GM12878 (cell line): Measurements from ENCODE around the gene CHMP3. TPM values are rescaled to one million over a fixed set of nuclear protein-coding genes. Genes with fewer than 3 reads are reported as not detected.

Source experiments
- ATAC-seq: fragments of 200-7000 bp; cut with Tn5 transposase; 3 replicates; pipeline ENCODE4 v1.9.1; 2020; ENCODE audit warnings: mild to moderate bottlenecking, moderate library complexity
- BruUV-seq: library from RNA; stranded (reverse); fragments of 400-500 nt; replicated peaks from 2 replicates; lab custom pipeline; 2021; lab: Mats Ljungman, UMichigan
- CTCF ChIA-PET: fragments of 300-600 bp; sonication (Branson Sonifier 250); formaldehyde crosslinking; extraction: SDS; loops from one replicate; lab custom pipeline; 2021; ENCODE audit warnings: inconsistent platforms; lab: Yijun Ruan, JAX
- POLR2A ChIA-PET: fragments of 350-600 bp; formaldehyde crosslinking; extraction: SDS; loops from one replicate; lab custom pipeline; 2021; ENCODE audit warnings: inconsistent platforms; lab: Charles Lee
- RAD21 ChIA-PET: fragments of 300-600 bp; sonication (Branson Sonifier 250); formaldehyde crosslinking; loops from one replicate; lab custom pipeline; 2023; ENCODE audit warnings: antibody characterized with exemption; ENCODE audit not compliant: unreplicated experiment; lab: Charles Lee
- SMC1A ChIA-PET: fragments of 300-600 bp; sonication (Branson Sonifier 250); formaldehyde crosslinking; loops from one replicate; lab custom pipeline; 2023; ENCODE audit not compliant: unreplicated experiment, uncharacterized antibody; lab: Charles Lee
- DNase-seq: peaks from one replicate; pipeline ENCODE4 v3.0.0-alpha.2; 2011; ENCODE audit warnings: low read depth, low spot score
- FAIRE-seq: peaks from 3 replicates; lab custom pipeline; 2011; peaks lifted over from hg19 to GRCh38; lab: Jason Lieb, UNC
- H2AFZ ChIP-seq: 2 replicates; pipeline ENCODE4 v1.6.0; 2011; ENCODE audit warnings: low read depth, low read length, control low read depth; ENCODE audit not compliant: control insufficient read depth
- H3K27ac ChIP-seq: 2 replicates; pipeline ENCODE4 v1.5.1; 2011; ENCODE audit warnings: control low read depth; ENCODE audit not compliant: control insufficient read depth, insufficient read depth
- H3K27me3 ChIP-seq, 2 experiments: replicated peaks in 1 of 2; 2 replicates each; pipeline versions ENCODE4 v1.6.0 to v1.6.1; 2011; ENCODE audit warnings: low read length in 1 of 2; ENCODE audit not compliant: control insufficient read depth in 2 of 2, insufficient read depth in 2 of 2
- H3K36me3 ChIP-seq, 2 experiments: 2 replicates each; pipeline ENCODE4 v1.5.1; 2011; ENCODE audit warnings: low read length in 1 of 2; ENCODE audit not compliant: control insufficient read depth in 2 of 2, insufficient read depth in 2 of 2
- H3K4me1 ChIP-seq: 2 replicates; pipeline ENCODE4 v1.6.1; 2011; ENCODE audit warnings: mild to moderate bottlenecking, low read length, moderate library complexity, mixed read lengths; ENCODE audit not compliant: control insufficient read depth, insufficient read depth
- H3K4me2 ChIP-seq: 2 replicates; pipeline ENCODE4 v1.6.0; 2011; ENCODE audit warnings: control low read depth; ENCODE audit not compliant: control insufficient read depth, insufficient read depth
- H3K4me3 ChIP-seq: fragments of 200-600 bp; sonication (generic); 2 replicates; pipeline ENCODE4 v1.5.1; 2016
- H3K79me2 ChIP-seq: 2 replicates; pipeline ENCODE4 v1.6.0; 2011; ENCODE audit warnings: low read length; ENCODE audit not compliant: control insufficient read depth, insufficient read depth
- H3K9ac ChIP-seq: 2 replicates; pipeline ENCODE4 v1.8.0; 2011; ENCODE audit warnings: low read length, control low read depth, mixed read lengths; ENCODE audit not compliant: control insufficient read depth, insufficient read depth
- H3K9me3 ChIP-seq: replicated peaks from 3 replicates; pipeline ENCODE4 v1.5.1; 2011; ENCODE audit warnings: mild to moderate bottlenecking, low read length; ENCODE audit not compliant: control insufficient read depth, insufficient read depth
- H4K20me1 ChIP-seq: 2 replicates; pipeline ENCODE4 v1.6.0; 2011; ENCODE audit not compliant: control insufficient read depth, insufficient read depth
- BCL11A ChIP-seq: IDR thresholded peaks from 2 replicates; pipeline ENCODE4 v1.6.1; 2011; ENCODE audit warnings: low read depth, low read length
- BMI1 ChIP-seq: fragments of 450-650 bp; IDR thresholded peaks from 2 replicates; pipeline ENCODE4 v1.6.1; 2016; ENCODE audit warnings: mild to moderate bottlenecking, moderate library complexity, borderline replicate concordance
- ESRRA ChIP-seq: IDR thresholded peaks from 2 replicates; pipeline ENCODE4 v1.6.1; 2012; ENCODE audit warnings: mild to moderate bottlenecking, low read length, improper control_type of control experiment
- KAT2A ChIP-seq: conservative IDR thresholded peaks from 2 replicates; pipeline ENCODE4 v1.6.1; 2011; ENCODE audit warnings: low read depth, low read length; ENCODE audit not compliant: control insufficient read depth
- MYC ChIP-seq: IDR thresholded peaks from 2 replicates; pipeline ENCODE4 v1.6.1; 2011; ENCODE audit warnings: mild to moderate bottlenecking, low read length, moderate library complexity, inconsistent platforms; ENCODE audit not compliant: insufficient read depth, insufficient replicate concordance, insufficient read length, severe bottlenecking
- NR2F1 ChIP-seq: fragments of 450-650 bp; conservative IDR thresholded peaks from 2 replicates; pipeline ENCODE4 v1.6.1; 2017; ENCODE audit warnings: mild to moderate bottlenecking
- RB1 ChIP-seq: fragments of 450-650 bp; formaldehyde crosslinking; IDR thresholded peaks from 2 replicates; pipeline ENCODE4 v1.6.1; 2017; ENCODE audit warnings: mild to moderate bottlenecking, borderline replicate concordance
- RELA ChIP-seq: fragments of 450-650 bp; IDR thresholded peaks from 2 replicates; pipeline ENCODE4 v1.8.0; 2014; ENCODE audit warnings: borderline replicate concordance; ENCODE audit not compliant: partially characterized antibody
- SIX5 ChIP-seq: IDR thresholded peaks from 2 replicates; pipeline ENCODE4 v1.6.1; 2011; ENCODE audit warnings: mild to moderate bottlenecking, low read depth, low read length, moderate library complexity; ENCODE audit not compliant: severe bottlenecking
- SMC3 ChIP-seq: IDR thresholded peaks from 2 replicates; pipeline ENCODE4 v1.6.1; 2011; ENCODE audit warnings: low read length, improper control_type of control experiment, borderline replicate concordance
- SREBF1 ChIP-seq: IDR thresholded peaks from 2 replicates; pipeline ENCODE4 v1.6.1; 2012; ENCODE audit warnings: mild to moderate bottlenecking, low read length
- SRF ChIP-seq, 2 experiments: IDR thresholded peaks; 2 replicates each; pipeline ENCODE4 v1.6.1; 2011; ENCODE audit warnings: low read depth in 2 of 2, low read length in 2 of 2, mild to moderate bottlenecking in 1 of 2, moderate library complexity in 1 of 2
- YBX1 ChIP-seq: fragments of 450-650 bp; IDR thresholded peaks from 2 replicates; pipeline ENCODE4 v1.6.1; 2016; ENCODE audit warnings: antibody characterized with exemption
- ZNF622 ChIP-seq: fragments of 450-650 bp; IDR thresholded peaks from 2 replicates; pipeline ENCODE4 v1.6.1; 2017; ENCODE audit warnings: mild to moderate bottlenecking, inconsistent platforms
- in situ Hi-C: fragments of 300-500 bp; cut with MboI; formaldehyde crosslinking; loops from 9 replicates; pipeline ENCODE4 v1.14.3; 2018; ENCODE audit warnings: mixed read lengths
- intact Hi-C: fragments of 100-400 bp; cut with micrococcal nuclease; formaldehyde crosslinking; loops from one replicate; pipeline ENCODE4 v1.14.2; 2022; ENCODE audit not compliant: unreplicated experiment
- polyA plus RNA-seq, 11 experiments: library from polyadenylated mRNA; depleted of rRNA in 4 of 11; unstranded in 6 of 11; stranded (reverse) in 5 of 11; fragments of >200 nt; fragmentation: Nextera tagmentation in 4 of 11; fragmentation: Illumina TruSeq in 1 of 11; extraction: Ambion mirVana in 4 of 11; extraction: Trizol in 1 of 11; gene quantifications; 1 replicate in 1 of 11; 2 replicates in 10 of 11; pipeline versions ENCODE4 v1.2.1 to v1.2.3, GENCODE V29; 2011 to 2016; ENCODE audit warnings: inconsistent platforms in 2 of 11, missing spikeins in 2 of 11, low read depth in 1 of 11
- total RNA-seq, 4 experiments: library from RNA; depleted of rRNA in 3 of 4; stranded (reverse); fragments of >200 nt in 3 of 4; fragmentation: Illumina TruSeq in 1 of 4; extraction: Trizol in 1 of 4; gene quantifications; 2 replicates each; pipeline versions ENCODE4 v1.2.1 to v1.2.3, GENCODE V29; 2013 to 2021
- TF ChIP-seq, protein P1 (sequence below): IDR thresholded peaks from 2 replicates; pipeline ENCODE4 v1.6.1; 2011; ENCODE audit warnings: borderline replicate concordance, low read depth, mild to moderate bottlenecking, moderate library complexity, low read length; ENCODE audit not compliant: insufficient read depth, poor library complexity, severe bottlenecking
- TF ChIP-seq, protein P2 (sequence below): fragments of 450-650 bp; conservative IDR thresholded peaks from 2 replicates; pipeline ENCODE4 v1.6.1; 2017; ENCODE audit warnings: mild to moderate bottlenecking, moderate library complexity
- TF ChIP-seq, protein P3 (sequence below): IDR thresholded peaks from 2 replicates; pipeline ENCODE4 v1.6.1; 2012; ENCODE audit warnings: low read depth, low read length, improper control_type of control experiment

CHMP3 gene
- total and polyA plus RNA-seq, 10 of the 15 experiments (the other 5 are each of a cell fraction or from before 2014, with no cell fraction given), result 22.5 to 56.8 (median 32.5) TPM

DNA sequence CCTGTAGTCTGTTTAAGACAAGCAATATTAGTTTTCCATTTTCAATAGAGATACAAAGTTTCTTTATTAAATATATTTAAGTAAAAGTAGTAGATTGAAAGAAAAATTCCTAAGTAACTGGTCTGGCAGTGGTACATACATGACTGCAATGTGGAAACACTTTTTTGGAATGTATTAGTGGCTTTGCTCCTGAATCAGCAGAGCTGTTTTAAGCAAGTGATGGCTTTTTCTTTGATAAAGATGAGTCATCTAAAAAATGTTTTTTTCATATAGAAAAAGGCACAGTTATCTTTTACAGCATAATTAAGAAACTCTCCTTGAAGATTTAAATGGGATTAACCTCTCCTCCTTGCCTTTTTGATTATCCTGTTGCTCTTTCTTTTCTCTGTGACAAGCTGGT lies 87.2 kb downstream of the CHMP3 start:
- ChIA-PET POLR2A (interaction anchor here (0.6 to 0.9 kb wide), 2 partner anchors 35 to 291 kb away, joined by 3 read pairs; partner anchors contain the start of gene KDM3A), CTCF (no interaction called here)
- no peaks in the 10 kb centered on the region for H3K79me2 ChIP-seq
- H3K4me3 ChIP-seq, result no peak overlapping the region
- no peak for DNase-seq
- no peaks in the 10 kb centered on the region for H3K27me3 ChIP-seq
- H4K20me1 ChIP-seq, result no peaks in the 10 kb centered on the region
- H3K36me3 ChIP-seq, result peaks cover 13 to 49% of the 10 kb centered on the region in 2 experiments
- no peak for TF ChIP-seq ZNF622
- no peak for TF ChIP-seq SRF (IDR thresholded peaks at IDR 0.05; ENCODE audit: low read depth in 2 of 2, low read length in 2 of 2)
- no peak for TF ChIP-seq SMC3
- no peak for TF ChIP-seq BMI1
- TF ChIP-seq, protein P1, sequence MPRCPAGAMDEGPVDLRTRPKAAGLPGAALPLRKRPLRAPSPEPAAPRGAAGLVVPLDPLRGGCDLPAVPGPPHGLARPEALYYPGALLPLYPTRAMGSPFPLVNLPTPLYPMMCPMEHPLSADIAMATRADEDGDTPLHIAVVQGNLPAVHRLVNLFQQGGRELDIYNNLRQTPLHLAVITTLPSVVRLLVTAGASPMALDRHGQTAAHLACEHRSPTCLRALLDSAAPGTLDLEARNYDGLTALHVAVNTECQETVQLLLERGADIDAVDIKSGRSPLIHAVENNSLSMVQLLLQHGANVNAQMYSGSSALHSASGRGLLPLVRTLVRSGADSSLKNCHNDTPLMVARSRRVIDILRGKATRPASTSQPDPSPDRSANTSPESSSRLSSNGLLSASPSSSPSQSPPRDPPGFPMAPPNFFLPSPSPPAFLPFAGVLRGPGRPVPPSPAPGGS, result no peak
- TF ChIP-seq SREBF1, result no peak
- TF ChIP-seq, protein P2, sequence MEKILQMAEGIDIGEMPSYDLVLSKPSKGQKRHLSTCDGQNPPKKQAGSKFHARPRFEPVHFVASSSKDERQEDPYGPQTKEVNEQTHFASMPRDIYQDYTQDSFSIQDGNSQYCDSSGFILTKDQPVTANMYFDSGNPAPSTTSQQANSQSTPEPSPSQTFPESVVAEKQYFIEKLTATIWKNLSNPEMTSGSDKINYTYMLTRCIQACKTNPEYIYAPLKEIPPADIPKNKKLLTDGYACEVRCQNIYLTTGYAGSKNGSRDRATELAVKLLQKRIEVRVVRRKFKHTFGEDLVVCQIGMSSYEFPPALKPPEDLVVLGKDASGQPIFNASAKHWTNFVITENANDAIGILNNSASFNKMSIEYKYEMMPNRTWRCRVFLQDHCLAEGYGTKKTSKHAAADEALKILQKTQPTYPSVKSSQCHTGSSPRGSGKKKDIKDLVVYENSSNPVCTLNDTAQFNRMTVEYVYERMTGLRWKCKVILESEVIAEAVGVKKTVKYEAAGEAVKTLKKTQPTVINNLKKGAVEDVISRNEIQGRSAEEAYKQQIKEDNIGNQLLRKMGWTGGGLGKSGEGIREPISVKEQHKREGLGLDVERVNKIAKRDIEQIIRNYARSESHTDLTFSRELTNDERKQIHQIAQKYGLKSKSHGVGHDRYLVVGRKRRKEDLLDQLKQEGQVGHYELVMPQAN, result no peak
- TF ChIP-seq YBX1, result no peak
- TF ChIP-seq, protein P3, sequence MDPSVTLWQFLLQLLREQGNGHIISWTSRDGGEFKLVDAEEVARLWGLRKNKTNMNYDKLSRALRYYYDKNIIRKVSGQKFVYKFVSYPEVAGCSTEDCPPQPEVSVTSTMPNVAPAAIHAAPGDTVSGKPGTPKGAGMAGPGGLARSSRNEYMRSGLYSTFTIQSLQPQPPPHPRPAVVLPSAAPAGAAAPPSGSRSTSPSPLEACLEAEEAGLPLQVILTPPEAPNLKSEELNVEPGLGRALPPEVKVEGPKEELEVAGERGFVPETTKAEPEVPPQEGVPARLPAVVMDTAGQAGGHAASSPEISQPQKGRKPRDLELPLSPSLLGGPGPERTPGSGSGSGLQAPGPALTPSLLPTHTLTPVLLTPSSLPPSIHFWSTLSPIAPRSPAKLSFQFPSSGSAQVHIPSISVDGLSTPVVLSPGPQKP, result no peak
- no peak for TF ChIP-seq BCL11A
- TF ChIP-seq KAT2A, result no peak
- TF ChIP-seq MYC, result no peak
- no peak for TF ChIP-seq RB1
- TF ChIP-seq ESRRA, result no peak
- TF ChIP-seq SIX5, result no peak
- no peak for TF ChIP-seq NR2F1
- TF ChIP-seq RELA, result no peak
- TF ChIP-seq, all 136 proteins: peak for 0
- no peak overlapping the region for H3K27ac ChIP-seq
- H3K4me2 ChIP-seq, result no peak overlapping the region
- BruUV-seq, result no TSS peak
- intact Hi-C loops (no loop called here), in situ Hi-C loops (no loop called here)
- SMC1A ChIA-PET, result interaction anchor here (0.8 to 1.8 kb wide), 3 partner anchors 9 to 109 kb away, joined by 3 to 6 read pairs (median 4); no protein-coding TSS in a partner anchor
- no peak overlapping the region for H3K9ac ChIP-seq
- ATAC-seq (no peak), FAIRE-seq (no peak)
- no peaks in the 10 kb centered on the region for H3K4me1 ChIP-seq
- no peak overlapping the region for H2AFZ ChIP-seq
- RAD21 ChIA-PET, result no interaction called here
- no peaks in the 10 kb centered on the region for H3K9me3 ChIP-seq
